ENCODE data around the gene C16orf74. TPM values are rescaled to one million over a fixed set of nuclear protein-coding genes. Genes with fewer than 3 reads are reported as not detected.

The C16orf74 gene
- total and polyA plus RNA-seq, 2 of the 13 experiments (the other 11 are each of a cell fraction or from before 2014, with no cell fraction given): 0.13 to 0.29 TPM

GRCh38 chr16:85679870-85680269 lies 71.0 kb downstream of the C16orf74 start:
- Histone ChIP-seq H3K4me3 (replicated peaks in 1 of 3; ENCODE audit: insufficient read depth in 1 of 3, low read depth in 2 of 3, low read length in 3 of 3) (no peak overlapping the region), H3K9ac (ENCODE audit: insufficient read depth, low read depth, low read length) (no peak overlapping the region), H3K36me3 (replicated peaks in 1 of 2; ENCODE audit: control insufficient read depth in 1 of 2, insufficient read depth in 2 of 2, low read length in 2 of 2) (peaks cover 19 to 78% of the 10 kb centered on the region in 2 experiments), H3K27me3 (ENCODE audit: control insufficient read depth in 1 of 2, insufficient read depth in 2 of 2, low read length in 2 of 2) (no peaks in the 10 kb centered on the region), H3K4me2 (ENCODE audit: low read depth, low read length) (no peak overlapping the region), H3K4me1 (ENCODE audit: insufficient read depth, low read length) (no peaks in the 10 kb centered on the region), H3K79me2 (ENCODE audit: insufficient read depth, low read length) (peaks cover 2% of the 10 kb centered on the region), H4K20me1 (ENCODE audit: insufficient read depth, low read length) (no peaks in the 10 kb centered on the region; the same call in 1 of the 2 replicates), H3K9me3 (ENCODE audit: low read length) (no peaks in the 10 kb centered on the region), H2AFZ (ENCODE audit: low read length) (no peak overlapping the region), H3K27ac (ENCODE audit: extremely low read length, insufficient read depth, low read length) (no peak overlapping the region)
- CTCF ChIA-PET (ENCODE audit: low intra/inter-chr PET ratio, low total read pairs): no interaction called here
- WGBS (ENCODE audit: low lambda C conversion rate): 98% methylated on average over 6 of the region's 6 CpGs
- in situ Hi-C loops (cut with HindIII; ENCODE audit: extremely low pct_ligation_motif_present, low pct_unique_long_range_greater_than_20kb): no loop called here
- POLR2A ChIA-PET: no interaction called here
- ATAC-seq (peak; percentile 8), FAIRE-seq (no peak), DNase-seq (ENCODE audit: low spot score) (no peak)
- intact Hi-C loops (cut with micrococcal nuclease; ENCODE audit: unreplicated experiment): no loop called here
- no TSS peak for BruUV-seq (replicated peaks)
- TF ChIP-seq ZNF124 (CRISPR knock-in tag; IDR thresholded peaks at IDR 0.05): no peak
- no peak for TF ChIP-seq ZNF407 (CRISPR knock-in tag; IDR thresholded peaks at IDR 0.05; ENCODE audit: not compliant biosample characterization)
- TF ChIP-seq PHF20 (CRISPR knock-in tag; IDR thresholded peaks at IDR 0.05): no peak
- 0 out of 2 replicates have a peak, but pooled peaks have one; percentile 34 for TF ChIP-seq ZNF318 (CRISPR knock-in tag; IDR thresholded peaks at IDR 0.05)
- TF ChIP-seq CBFB (CRISPR knock-in tag; IDR thresholded peaks at IDR 0.05): no peak
- peak; percentile 21; the same call in 1 of the 2 replicates for TF ChIP-seq KDM2A (CRISPR knock-in tag; IDR thresholded peaks at IDR 0.05; ENCODE audit: borderline replicate concordance, low read depth)
- peak; percentile 43; the same call in 1 of the 2 replicates for TF ChIP-seq POLR2AphosphoS5 (IDR thresholded peaks at IDR 0.05; ENCODE audit: low read depth, low read length)
- TF ChIP-seq NR3C1 (CRISPR knock-in tag; IDR thresholded peaks at IDR 0.05): no peak
- TF ChIP-seq RBM22 (optimal IDR thresholded peaks at IDR 0.05; ENCODE audit: low read length): peak; percentile 65
